HG02943 (cell line): Measurements from ENCODE around the gene CALCA.
"Not testable (repeated sequence)": the region's sequence is repeated elsewhere in the genome, so short reads cannot be mapped to it uniquely, and the experiment has no call there.

Experiments
- ATAC-seq: cut with Tn5 transposase; IDR thresholded peaks from one replicate; pipeline ENCODE4 v1.9.1; 2021; ENCODE audit warnings: mild to moderate bottlenecking, low read depth, moderate library complexity; ENCODE audit not compliant: unreplicated experiment

CALCA gene

GRCh38 chr11:14971865-14972580 is at the start of gene CALCA:
TSS of gene CALCA (minus strand) at chr11:14972351. CDS start at chr11:14971192, 1,159 bp downstream.
- ATAC-seq = no peak

- ATAC-seq = no peak
These were observed 44.0 kb upstream of the CALCA start for GRCh38 chr11:15016200-15016599.

GRCh38 chr11:15011776-15012345 is 39.7 kb upstream of the CALCA start:
- ATAC-seq = no peak

GRCh38 chr11:15010865-15011264 is 38.7 kb upstream of the CALCA start:
- ATAC-seq = no peak

- ATAC-seq = no peak
These were observed 34.1 kb upstream of the CALCA start for GRCh38 chr11:15006139-15006759.

GRCh38 chr11:14988133-14988532 is 16.0 kb upstream of the CALCA start:
- ATAC-seq = not testable (repeated sequence)

- ATAC-seq = no peak
These were observed 9.4 kb upstream of the CALCA start for GRCh38 chr11:14981507-14981906.

GRCh38 chr11:14980854-14981253 is 8.7 kb upstream of the CALCA start:
- ATAC-seq = no peak

GRCh38 chr11:14977101-14977880 is 5.1 kb upstream of the CALCA start:
- no peak for ATAC-seq

GRCh38 chr11:14975252-14975587 is 3.1 kb upstream of the CALCA start:
- no peak for ATAC-seq

- ATAC-seq = no peak
These were observed 2.5 kb upstream of the CALCA start for GRCh38 chr11:14974515-14975251.

- ATAC-seq = no peak
These were observed 1.7 kb upstream of the CALCA start for GRCh38 chr11:14973621-14974514.

GRCh38 chr11:14972581-14973495 is 687 bp upstream of the CALCA start:
- ATAC-seq = no peak

GRCh38 chr11:14969901-14970323 is 2.2 kb downstream of the CALCA start:
- no peak for ATAC-seq

- ATAC-seq = no peak
These were observed 4.4 kb downstream of the CALCA start for GRCh38 chr11:14967581-14968243.

- no peak for ATAC-seq
These were observed 16.0 kb downstream of the CALCA start for GRCh38 chr11:14956111-14956510.

- no peak for ATAC-seq
These were observed 17.6 kb downstream of the CALCA start for GRCh38 chr11:14954581-14954980.

- ATAC-seq = no peak
These were observed 18.2 kb downstream of the CALCA start for GRCh38 chr11:14953904-14954303.
